ENCODE data around the gene HOXD13. TPM values are rescaled to one million over a fixed set of nuclear protein-coding genes. Genes with fewer than 3 reads are reported as not detected.

Gene HOXD13
- total RNA-seq, 1 donor from 2014 or later, result not detected

DNA sequence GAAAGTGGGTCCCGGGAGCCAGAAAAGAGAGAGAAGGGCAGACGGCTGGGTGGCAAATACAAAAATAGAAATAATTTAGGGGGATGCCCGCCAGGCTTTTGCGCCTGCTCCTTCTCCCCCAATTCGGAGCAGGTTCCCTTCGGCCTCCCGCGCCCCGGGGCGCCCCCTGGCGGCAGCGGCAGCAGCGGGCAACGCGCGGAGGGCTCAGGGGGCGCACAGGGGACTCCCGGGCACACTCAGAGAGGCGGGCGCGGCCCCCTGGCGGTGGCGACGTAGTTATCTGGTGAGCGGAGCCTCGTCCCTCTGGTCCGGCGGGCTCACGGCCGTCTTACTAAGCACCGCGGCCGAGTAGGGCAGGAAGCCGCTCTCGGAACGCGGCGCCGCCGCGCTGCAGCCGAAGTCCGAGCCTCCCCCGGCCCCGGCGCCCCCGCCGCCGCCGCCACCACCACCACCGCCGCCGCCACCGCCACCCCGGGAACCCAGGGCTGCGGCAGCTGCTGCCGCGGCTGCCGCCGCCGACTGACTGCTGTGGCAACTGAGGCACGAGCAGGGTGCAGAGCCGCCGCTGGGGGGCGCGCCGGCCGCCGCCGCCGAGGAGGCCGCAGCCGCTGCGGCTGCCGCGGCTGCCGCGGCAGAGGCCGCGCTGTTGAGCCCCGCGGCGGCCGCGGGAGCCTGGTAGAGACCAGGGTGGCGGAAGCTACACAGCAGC, 12.5 kb upstream of the HOXD13 start:
- Histone ChIP-seq H3K27me3 (ENCODE audit: control insufficient read depth, insufficient read depth, low read length) (peaks cover 89% of the 10 kb centered on the region), H3K4me3 (ENCODE audit: low read depth, low read length) (no peak overlapping the region), H3K36me3 (ENCODE audit: control insufficient read depth, insufficient read depth, low read length) (no peaks in the 10 kb centered on the region)
- TF ChIP-seq, protein P1, sequence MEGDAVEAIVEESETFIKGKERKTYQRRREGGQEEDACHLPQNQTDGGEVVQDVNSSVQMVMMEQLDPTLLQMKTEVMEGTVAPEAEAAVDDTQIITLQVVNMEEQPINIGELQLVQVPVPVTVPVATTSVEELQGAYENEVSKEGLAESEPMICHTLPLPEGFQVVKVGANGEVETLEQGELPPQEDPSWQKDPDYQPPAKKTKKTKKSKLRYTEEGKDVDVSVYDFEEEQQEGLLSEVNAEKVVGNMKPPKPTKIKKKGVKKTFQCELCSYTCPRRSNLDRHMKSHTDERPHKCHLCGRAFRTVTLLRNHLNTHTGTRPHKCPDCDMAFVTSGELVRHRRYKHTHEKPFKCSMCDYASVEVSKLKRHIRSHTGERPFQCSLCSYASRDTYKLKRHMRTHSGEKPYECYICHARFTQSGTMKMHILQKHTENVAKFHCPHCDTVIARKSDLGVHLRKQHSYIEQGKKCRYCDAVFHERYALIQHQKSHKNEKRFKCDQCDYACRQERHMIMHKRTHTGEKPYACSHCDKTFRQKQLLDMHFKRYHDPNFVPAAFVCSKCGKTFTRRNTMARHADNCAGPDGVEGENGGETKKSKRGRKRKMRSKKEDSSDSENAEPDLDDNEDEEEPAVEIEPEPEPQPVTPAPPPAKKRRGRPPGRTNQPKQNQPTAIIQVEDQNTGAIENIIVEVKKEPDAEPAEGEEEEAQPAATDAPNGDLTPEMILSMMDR (IDR thresholded peaks at IDR 0.05; ENCODE audit: insufficient read depth, low read length, poor library complexity, severe bottlenecking), result peak; percentile 48
- no peak for DNase-seq (ENCODE audit: low read depth)

DNA sequence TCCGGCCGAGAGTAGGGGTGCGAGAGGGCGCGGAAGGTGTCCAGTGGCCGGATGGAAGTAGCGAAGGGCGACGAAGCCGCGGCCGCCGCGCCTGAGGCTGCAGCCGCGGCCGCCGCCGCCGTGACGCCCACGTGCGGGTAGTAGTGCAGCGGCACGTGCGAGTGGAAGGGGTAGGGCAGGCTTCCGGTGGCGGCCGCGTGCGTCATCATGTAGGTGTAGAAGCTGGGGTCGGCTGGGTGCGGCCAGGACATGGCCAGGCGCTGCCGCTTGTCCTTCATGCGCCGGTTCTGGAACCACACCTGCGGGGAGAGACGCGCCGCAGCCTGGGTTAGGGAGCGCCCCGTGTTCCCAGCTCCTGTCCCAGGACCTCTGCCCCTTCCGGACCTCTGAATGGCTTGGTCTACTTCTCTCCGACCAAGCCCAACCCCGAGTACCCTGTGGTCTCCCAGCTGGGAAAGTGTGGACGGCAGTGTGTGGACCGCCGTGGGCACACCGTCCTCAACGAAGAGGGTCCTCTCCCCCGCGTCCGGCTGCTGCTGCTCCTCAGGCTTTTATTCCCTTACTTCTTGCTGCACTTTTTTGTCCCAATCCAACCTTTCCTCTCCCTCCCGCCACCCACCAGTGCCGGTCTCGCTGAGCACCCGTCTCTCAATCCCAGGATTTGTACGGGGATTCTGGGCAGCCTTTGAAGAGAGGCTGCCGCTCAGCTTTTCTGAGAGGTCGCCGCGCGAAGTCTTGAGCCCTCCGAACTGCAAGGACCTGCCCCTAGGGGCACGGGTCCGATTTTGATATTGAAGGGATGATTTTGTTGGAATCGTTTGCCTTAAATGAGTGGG, 11.8 kb upstream of the HOXD13 start:
- Histone ChIP-seq H3K4me3 (ENCODE audit: low read depth, low read length) (no peak overlapping the region), H3K36me3 (ENCODE audit: control insufficient read depth, insufficient read depth, low read length) (no peaks in the 10 kb centered on the region), H3K27me3 (ENCODE audit: control insufficient read depth, insufficient read depth, low read length) (peaks cover 89% of the 10 kb centered on the region)
- DNase-seq (ENCODE audit: low read depth), result no peak
- TF ChIP-seq, protein P1 (IDR thresholded peaks at IDR 0.05; ENCODE audit: insufficient read depth, low read length, poor library complexity, severe bottlenecking), result no peak

DNA sequence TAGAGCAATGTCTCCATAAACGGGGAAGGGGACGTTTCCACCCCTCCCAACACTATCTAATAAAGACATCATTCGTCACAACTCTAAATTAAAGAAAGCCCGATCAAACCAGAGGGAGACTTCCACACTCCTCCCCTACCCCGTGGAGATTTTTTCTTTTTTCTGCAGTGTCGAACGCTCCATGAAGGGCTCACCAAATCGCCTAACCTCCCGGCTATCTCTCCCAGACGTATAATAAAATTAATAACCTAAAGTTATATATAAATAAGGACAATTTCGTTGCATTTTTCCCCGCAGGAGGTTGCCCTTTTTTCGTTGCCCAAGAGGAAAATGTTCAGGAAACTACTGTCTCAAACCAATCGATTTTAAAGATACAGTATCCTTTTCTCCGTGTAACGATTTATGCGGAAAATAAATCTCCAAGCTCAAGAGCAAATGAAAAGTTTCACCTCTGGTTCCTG, 11.1 kb upstream of the HOXD13 start:
- H3K4me3 ChIP-seq (ENCODE audit: low read depth, low read length), result no peak overlapping the region
- H3K27me3 ChIP-seq (ENCODE audit: control insufficient read depth, insufficient read depth, low read length), result peaks cover 90% of the 10 kb centered on the region
- DNase-seq (ENCODE audit: low read depth), result no peak
- H3K36me3 ChIP-seq (ENCODE audit: control insufficient read depth, insufficient read depth, low read length), result no peaks in the 10 kb centered on the region
- TF ChIP-seq, protein P1 (IDR thresholded peaks at IDR 0.05; ENCODE audit: insufficient read depth, low read length, poor library complexity, severe bottlenecking), result no peak

- H3K27me3 ChIP-seq (ENCODE audit: control insufficient read depth, insufficient read depth, low read length), result peaks cover 89% of the 10 kb centered on the region
- H3K36me3 ChIP-seq (ENCODE audit: control insufficient read depth, insufficient read depth, low read length), result no peaks in the 10 kb centered on the region
- no peak for DNase-seq (ENCODE audit: low read depth)
- no peak overlapping the region for H3K4me3 ChIP-seq (ENCODE audit: low read depth, low read length)
- TF ChIP-seq, protein P1 (IDR thresholded peaks at IDR 0.05; ENCODE audit: insufficient read depth, low read length, poor library complexity, severe bottlenecking), result no peak
Measured at GRCh38 chr2:176081837-176082524, 10.5 kb upstream of the HOXD13 start.

DNA sequence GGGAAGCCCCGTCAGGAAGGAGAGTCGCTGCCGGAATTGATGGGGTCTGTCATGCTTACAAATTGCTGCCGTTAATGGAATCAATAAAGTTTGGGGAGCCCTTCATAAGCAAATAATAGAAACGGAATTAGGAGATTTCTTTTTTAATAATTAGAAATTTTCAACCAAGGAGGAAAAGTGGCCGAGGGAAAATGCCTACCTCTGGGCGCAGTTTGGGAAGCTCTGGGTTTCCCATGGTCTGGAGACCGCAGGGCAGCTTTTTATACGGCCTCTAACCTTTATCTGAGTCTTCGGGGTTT, 10.0 kb upstream of the HOXD13 start:
- peaks cover 91% of the 10 kb centered on the region for H3K27me3 ChIP-seq (ENCODE audit: control insufficient read depth, insufficient read depth, low read length)
- H3K36me3 ChIP-seq (ENCODE audit: control insufficient read depth, insufficient read depth, low read length), result no peaks in the 10 kb centered on the region
- no peak overlapping the region for H3K4me3 ChIP-seq (ENCODE audit: low read depth, low read length)
- TF ChIP-seq, protein P1 (IDR thresholded peaks at IDR 0.05; ENCODE audit: insufficient read depth, low read length, poor library complexity, severe bottlenecking), result no peak
- no peak for DNase-seq (ENCODE audit: low read depth)
